HEK293 (cell line): ENCODE results near the gene OSBPL10.

ENCODE experiments used
- GLI4 ChIP-seq: fragments of 450-650 bp; formaldehyde crosslinking; IDR thresholded peaks from 2 replicates; pipeline ENCODE4 v1.5.1; 2016; ENCODE audit warnings: missing biosample characterization, missing genetic modification characterization
- ZBTB20 ChIP-seq: fragments of 450-650 bp; formaldehyde crosslinking; IDR thresholded peaks from 2 replicates; pipeline ENCODE4 v1.5.1; 2016; ENCODE audit warnings: missing biosample characterization, missing genetic modification characterization
- ZBTB7A ChIP-seq: fragments of 450-650 bp; formaldehyde crosslinking; IDR thresholded peaks from 2 replicates; pipeline ENCODE4 v1.5.1; 2016; ENCODE audit warnings: low read depth, missing biosample characterization, missing genetic modification characterization
- ZBTB8A ChIP-seq: fragments of 450-650 bp; formaldehyde crosslinking; IDR thresholded peaks from 2 replicates; pipeline ENCODE4 v1.5.1; 2016; ENCODE audit warnings: missing biosample characterization, missing genetic modification characterization
- ZNF133 ChIP-seq: fragments of 450-650 bp; formaldehyde crosslinking; IDR thresholded peaks from 2 replicates; pipeline ENCODE4 v1.5.1; 2016; ENCODE audit warnings: missing biosample characterization, missing genetic modification characterization
- ZNF169 ChIP-seq: fragments of 450-650 bp; formaldehyde crosslinking; IDR thresholded peaks from 2 replicates; pipeline ENCODE4 v1.5.1; 2016; ENCODE audit warnings: missing biosample characterization, missing genetic modification characterization
- ZNF24 ChIP-seq: fragments of 450-650 bp; formaldehyde crosslinking; IDR thresholded peaks from 2 replicates; pipeline ENCODE4 v1.5.1; 2016; ENCODE audit warnings: missing biosample characterization, missing genetic modification characterization
- ZNF274 ChIP-seq, 2 experiments: fragments of 200-500 bp in 1 of 2; fragments of 450-650 bp in 1 of 2; sonication (Bioruptor generic) in 1 of 2; formaldehyde crosslinking in 1 of 2; IDR thresholded peaks; 2 replicates each; pipeline versions ENCODE4 v1.5.1 to v1.6.1; 2014 to 2016; ENCODE audit warnings: borderline replicate concordance in 1 of 2, inconsistent platforms in 1 of 2, low read length in 1 of 2, missing biosample characterization in 1 of 2, missing genetic modification characterization in 1 of 2
- ZNF530 ChIP-seq: fragments of 450-650 bp; formaldehyde crosslinking; IDR thresholded peaks from 2 replicates; pipeline ENCODE4 v1.5.1; 2016; ENCODE audit warnings: low read depth, missing biosample characterization, missing genetic modification characterization
- ZNF747 ChIP-seq: fragments of 450-650 bp; formaldehyde crosslinking; IDR thresholded peaks from 2 replicates; pipeline ENCODE4 v1.5.1; 2016; ENCODE audit warnings: missing biosample characterization, missing genetic modification characterization
- TF ChIP-seq, protein P1 (sequence below): fragments of 450-650 bp; formaldehyde crosslinking; IDR thresholded peaks from 2 replicates; pipeline ENCODE4 v1.5.1; 2016; ENCODE audit warnings: missing biosample characterization, missing genetic modification characterization
- TF ChIP-seq, protein P2 (sequence below): fragments of 450-650 bp; formaldehyde crosslinking; conservative IDR thresholded peaks from 2 replicates; pipeline ENCODE4 v1.5.1; 2016; ENCODE audit warnings: low read depth, missing biosample characterization, missing genetic modification characterization
- TF ChIP-seq, protein P3 (sequence below): fragments of 450-650 bp; formaldehyde crosslinking; IDR thresholded peaks from 2 replicates; pipeline ENCODE4 v1.5.1; 2016; ENCODE audit warnings: missing biosample characterization, missing genetic modification characterization

DNA sequence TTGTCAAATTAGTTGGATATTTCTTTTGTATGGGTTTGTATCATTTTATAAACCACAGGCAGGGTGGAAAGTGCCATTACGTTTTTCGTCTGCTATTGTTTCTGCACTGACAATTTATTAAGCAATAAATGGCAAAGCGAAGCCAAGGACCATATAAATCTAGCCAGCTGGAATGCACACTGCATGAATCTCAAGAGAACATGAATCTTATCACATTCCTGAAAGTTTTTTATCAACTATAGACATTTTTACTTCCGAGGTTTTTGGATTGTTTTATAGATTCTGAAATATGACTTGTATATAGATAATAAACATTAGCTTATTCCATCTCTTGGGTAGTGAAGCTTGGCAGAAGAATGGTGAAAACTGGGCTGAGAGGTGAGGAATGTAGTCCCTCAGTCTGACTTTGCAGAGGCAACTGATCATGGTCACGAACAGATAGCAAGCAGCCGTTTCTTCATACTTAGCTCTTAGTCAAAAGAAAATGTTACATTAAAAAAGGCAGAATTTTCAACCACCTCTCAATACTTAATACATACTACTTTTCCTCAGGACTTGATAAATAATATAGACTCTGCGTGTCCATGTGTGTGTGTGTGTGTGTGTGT is 102.7 kb downstream of the OSBPL10 start:
- no peak for TF ChIP-seq ZNF274 (IDR thresholded peaks at IDR 0.05; ENCODE audit: low read length)
- TF ChIP-seq ZNF274 (tag by site-specific recombination; IDR thresholded peaks at IDR 0.05; ENCODE audit: borderline replicate concordance), result no peak
- TF ChIP-seq, protein P1, sequence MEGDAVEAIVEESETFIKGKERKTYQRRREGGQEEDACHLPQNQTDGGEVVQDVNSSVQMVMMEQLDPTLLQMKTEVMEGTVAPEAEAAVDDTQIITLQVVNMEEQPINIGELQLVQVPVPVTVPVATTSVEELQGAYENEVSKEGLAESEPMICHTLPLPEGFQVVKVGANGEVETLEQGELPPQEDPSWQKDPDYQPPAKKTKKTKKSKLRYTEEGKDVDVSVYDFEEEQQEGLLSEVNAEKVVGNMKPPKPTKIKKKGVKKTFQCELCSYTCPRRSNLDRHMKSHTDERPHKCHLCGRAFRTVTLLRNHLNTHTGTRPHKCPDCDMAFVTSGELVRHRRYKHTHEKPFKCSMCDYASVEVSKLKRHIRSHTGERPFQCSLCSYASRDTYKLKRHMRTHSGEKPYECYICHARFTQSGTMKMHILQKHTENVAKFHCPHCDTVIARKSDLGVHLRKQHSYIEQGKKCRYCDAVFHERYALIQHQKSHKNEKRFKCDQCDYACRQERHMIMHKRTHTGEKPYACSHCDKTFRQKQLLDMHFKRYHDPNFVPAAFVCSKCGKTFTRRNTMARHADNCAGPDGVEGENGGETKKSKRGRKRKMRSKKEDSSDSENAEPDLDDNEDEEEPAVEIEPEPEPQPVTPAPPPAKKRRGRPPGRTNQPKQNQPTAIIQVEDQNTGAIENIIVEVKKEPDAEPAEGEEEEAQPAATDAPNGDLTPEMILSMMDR, result no peak
- TF ChIP-seq ZBTB20 (tag by site-specific recombination), result no peak
- TF ChIP-seq ZNF133, result no peak
- TF ChIP-seq ZNF530 (tag by site-specific recombination), result no peak
- TF ChIP-seq ZNF747, result no peak
- no peak for TF ChIP-seq ZNF24 (tag by site-specific recombination)
- no peak for TF ChIP-seq ZNF169
- TF ChIP-seq ZBTB8A (tag by site-specific recombination), result no peak
- TF ChIP-seq, protein P2, sequence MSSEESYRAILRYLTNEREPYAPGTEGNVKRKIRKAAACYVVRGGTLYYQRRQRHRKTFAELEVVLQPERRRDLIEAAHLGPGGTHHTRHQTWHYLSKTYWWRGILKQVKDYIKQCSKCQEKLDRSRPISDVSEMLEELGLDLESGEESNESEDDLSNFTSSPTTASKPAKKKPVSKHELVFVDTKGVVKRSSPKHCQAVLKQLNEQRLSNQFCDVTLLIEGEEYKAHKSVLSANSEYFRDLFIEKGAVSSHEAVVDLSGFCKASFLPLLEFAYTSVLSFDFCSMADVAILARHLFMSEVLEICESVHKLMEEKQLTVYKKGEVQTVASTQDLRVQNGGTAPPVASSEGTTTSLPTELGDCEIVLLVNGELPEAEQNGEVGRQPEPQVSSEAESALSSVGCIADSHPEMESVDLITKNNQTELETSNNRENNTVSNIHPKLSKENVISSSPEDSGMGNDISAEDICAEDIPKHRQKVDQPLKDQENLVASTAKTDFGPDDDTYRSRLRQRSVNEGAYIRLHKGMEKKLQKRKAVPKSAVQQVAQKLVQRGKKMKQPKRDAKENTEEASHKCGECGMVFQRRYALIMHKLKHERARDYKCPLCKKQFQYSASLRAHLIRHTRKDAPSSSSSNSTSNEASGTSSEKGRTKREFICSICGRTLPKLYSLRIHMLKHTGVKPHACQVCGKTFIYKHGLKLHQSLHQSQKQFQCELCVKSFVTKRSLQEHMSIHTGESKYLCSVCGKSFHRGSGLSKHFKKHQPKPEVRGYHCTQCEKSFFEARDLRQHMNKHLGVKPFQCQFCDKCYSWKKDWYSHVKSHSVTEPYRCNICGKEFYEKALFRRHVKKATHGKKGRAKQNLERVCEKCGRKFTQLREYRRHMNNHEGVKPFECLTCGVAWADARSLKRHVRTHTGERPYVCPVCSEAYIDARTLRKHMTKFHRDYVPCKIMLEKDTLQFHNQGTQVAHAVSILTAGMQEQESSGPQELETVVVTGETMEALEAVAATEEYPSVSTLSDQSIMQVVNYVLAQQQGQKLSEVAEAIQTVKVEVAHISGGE, result no peak
- no peak for TF ChIP-seq GLI4 (tag by site-specific recombination)
- TF ChIP-seq ZBTB7A, result no peak
- TF ChIP-seq, protein P3, sequence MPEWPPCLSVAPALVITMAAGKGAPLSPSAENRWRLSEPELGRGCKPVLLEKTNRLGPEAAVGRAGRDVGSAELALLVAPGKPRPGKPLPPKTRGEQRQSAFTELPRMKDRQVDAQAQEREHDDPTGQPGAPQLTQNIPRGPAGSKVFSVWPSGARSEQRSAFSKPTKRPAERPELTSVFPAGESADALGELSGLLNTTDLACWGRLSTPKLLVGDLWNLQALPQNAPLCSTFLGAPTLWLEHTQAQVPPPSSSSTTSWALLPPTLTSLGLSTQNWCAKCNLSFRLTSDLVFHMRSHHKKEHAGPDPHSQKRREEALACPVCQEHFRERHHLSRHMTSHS (tag by site-specific recombination), result no peak
